Ovary (tissue), 3 donors: ENCODE measurements around the gene EXOG.

Experiments
- EP300 ChIP-seq: sonication (generic); formaldehyde crosslinking; IDR thresholded peaks from one replicate; pipeline ENCODE4 v1.6.1; 2017; ENCODE audit warnings: antibody characterized with exemption
- POLR2A ChIP-seq: fragments of 450-650 bp; IDR thresholded peaks from one replicate; pipeline ENCODE4 v1.6.1; 2017; ENCODE audit warnings: antibody characterized with exemption, mild to moderate bottlenecking, moderate library complexity
- TF ChIP-seq, protein P1 (sequence below), 3 donors: fragments of 450-650 bp in 2 of 3; fragments of 200-600 bp in 1 of 3; IDR thresholded peaks; one replicate each; pipeline versions ENCODE4 v1.5.1 to v1.8.0; 2016 to 2022; ENCODE audit warnings: antibody characterized with exemption in 3 of 3, mild to moderate bottlenecking in 1 of 3
- donor health status: DM: no; HTN: no; CAD: no.

GRCh38 chr3:38516669-38517068 lies 20.5 kb downstream of the EXOG start:
- no peak for TF ChIP-seq EP300
- TF ChIP-seq, protein P1, sequence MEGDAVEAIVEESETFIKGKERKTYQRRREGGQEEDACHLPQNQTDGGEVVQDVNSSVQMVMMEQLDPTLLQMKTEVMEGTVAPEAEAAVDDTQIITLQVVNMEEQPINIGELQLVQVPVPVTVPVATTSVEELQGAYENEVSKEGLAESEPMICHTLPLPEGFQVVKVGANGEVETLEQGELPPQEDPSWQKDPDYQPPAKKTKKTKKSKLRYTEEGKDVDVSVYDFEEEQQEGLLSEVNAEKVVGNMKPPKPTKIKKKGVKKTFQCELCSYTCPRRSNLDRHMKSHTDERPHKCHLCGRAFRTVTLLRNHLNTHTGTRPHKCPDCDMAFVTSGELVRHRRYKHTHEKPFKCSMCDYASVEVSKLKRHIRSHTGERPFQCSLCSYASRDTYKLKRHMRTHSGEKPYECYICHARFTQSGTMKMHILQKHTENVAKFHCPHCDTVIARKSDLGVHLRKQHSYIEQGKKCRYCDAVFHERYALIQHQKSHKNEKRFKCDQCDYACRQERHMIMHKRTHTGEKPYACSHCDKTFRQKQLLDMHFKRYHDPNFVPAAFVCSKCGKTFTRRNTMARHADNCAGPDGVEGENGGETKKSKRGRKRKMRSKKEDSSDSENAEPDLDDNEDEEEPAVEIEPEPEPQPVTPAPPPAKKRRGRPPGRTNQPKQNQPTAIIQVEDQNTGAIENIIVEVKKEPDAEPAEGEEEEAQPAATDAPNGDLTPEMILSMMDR (IDR thresholded peaks at IDR 0.05): no peak
- no peak for TF ChIP-seq POLR2A
